GM12865 (cell line): ENCODE results near the gene L1CAM.

ENCODE experiments used
- DNase-seq: peaks from one replicate; pipeline ENCODE4 v3.0.0; 2010; ENCODE audit warnings: low read depth
- H3K4me3 ChIP-seq: 2 replicates; pipeline ENCODE4 v1.5.1; 2011; ENCODE audit warnings: mild to moderate bottlenecking, low read depth, low read length, control low read depth
- TF ChIP-seq, protein P1 (sequence below): IDR thresholded peaks from 2 replicates; pipeline ENCODE4 v1.5.1; 2011; ENCODE audit warnings: low read length, control low read depth, low read depth, inconsistent platforms; ENCODE audit not compliant: insufficient read depth; ENCODE audit errors: missing control alignments

L1CAM gene

DNA sequence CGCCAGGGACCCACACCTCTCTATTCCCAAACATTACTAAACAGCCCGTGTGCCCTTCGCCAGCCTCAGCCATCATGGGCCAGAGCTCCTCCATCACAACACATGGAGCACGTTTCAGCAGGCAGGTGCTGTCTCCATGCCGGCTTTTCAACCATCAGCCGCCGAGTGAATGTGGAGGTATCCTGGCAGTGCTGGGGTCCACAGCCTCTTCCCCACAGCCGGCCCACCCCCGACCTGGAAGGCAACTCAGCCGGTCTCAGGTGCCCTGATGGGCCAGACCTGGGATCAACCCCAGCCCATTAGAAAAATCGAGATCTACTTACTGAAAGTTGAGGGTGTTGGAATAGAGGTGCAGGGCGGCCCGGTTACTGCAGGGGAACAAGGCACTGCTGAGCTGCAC lies 45.8 kb upstream of the L1CAM start:
- no peak overlapping the region for H3K4me3 ChIP-seq
- DNase-seq = no peak
- TF ChIP-seq, protein P1, sequence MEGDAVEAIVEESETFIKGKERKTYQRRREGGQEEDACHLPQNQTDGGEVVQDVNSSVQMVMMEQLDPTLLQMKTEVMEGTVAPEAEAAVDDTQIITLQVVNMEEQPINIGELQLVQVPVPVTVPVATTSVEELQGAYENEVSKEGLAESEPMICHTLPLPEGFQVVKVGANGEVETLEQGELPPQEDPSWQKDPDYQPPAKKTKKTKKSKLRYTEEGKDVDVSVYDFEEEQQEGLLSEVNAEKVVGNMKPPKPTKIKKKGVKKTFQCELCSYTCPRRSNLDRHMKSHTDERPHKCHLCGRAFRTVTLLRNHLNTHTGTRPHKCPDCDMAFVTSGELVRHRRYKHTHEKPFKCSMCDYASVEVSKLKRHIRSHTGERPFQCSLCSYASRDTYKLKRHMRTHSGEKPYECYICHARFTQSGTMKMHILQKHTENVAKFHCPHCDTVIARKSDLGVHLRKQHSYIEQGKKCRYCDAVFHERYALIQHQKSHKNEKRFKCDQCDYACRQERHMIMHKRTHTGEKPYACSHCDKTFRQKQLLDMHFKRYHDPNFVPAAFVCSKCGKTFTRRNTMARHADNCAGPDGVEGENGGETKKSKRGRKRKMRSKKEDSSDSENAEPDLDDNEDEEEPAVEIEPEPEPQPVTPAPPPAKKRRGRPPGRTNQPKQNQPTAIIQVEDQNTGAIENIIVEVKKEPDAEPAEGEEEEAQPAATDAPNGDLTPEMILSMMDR = no peak

- no peak overlapping the region for H3K4me3 ChIP-seq
- TF ChIP-seq, protein P1 = no peak
- DNase-seq = no peak
These were observed 45.2 kb upstream of the L1CAM start for GRCh38 chrX:153931151-153931550.

GRCh38 chrX:153930011-153930910 lies 44.3 kb upstream of the L1CAM start:
- DNase-seq = no peak
- TF ChIP-seq, protein P1 = no peak
- no peak overlapping the region for H3K4me3 ChIP-seq

GRCh38 chrX:153929576-153929975 lies 43.6 kb upstream of the L1CAM start:
- peak overlapping the region; percentile 64 for H3K4me3 ChIP-seq
- DNase-seq = no peak
- TF ChIP-seq, protein P1 = no peak

GRCh38 chrX:153928846-153929245 lies 42.9 kb upstream of the L1CAM start:
- TF ChIP-seq, protein P1 = no peak
- no peak for DNase-seq
- peak overlapping the region; percentile 64 for H3K4me3 ChIP-seq

GRCh38 chrX:153927922-153928760 lies 42.2 kb upstream of the L1CAM start:
- H3K4me3 ChIP-seq = peak overlapping the region; percentile 80
- TF ChIP-seq, protein P1 = no peak
- peak; percentile 99 for DNase-seq

GRCh38 chrX:153927672-153927921 lies 41.6 kb upstream of the L1CAM start:
- H3K4me3 ChIP-seq = peak overlapping the region; percentile 80
- TF ChIP-seq, protein P1 = no peak
- DNase-seq = no peak
